CD4-positive, alpha-beta T cell treated with Interleukin-12 subunit alpha and Interleukin-12 subunit beta, for 1 hour (primary cell): Measurements from ENCODE around the gene SNTG2.

Experiments
- DNase-seq: peaks from one replicate; pipeline ENCODE4 v3.0.0-alpha.2; 2020

SNTG2 gene

GRCh38 chr2:1004398-1004797 lies 53.7 kb downstream of the SNTG2 start:
- no peak for DNase-seq

- no peak for DNase-seq
These were observed 59.8 kb downstream of the SNTG2 start for GRCh38 chr2:1010415-1010930.

- DNase-seq, result no peak
These were observed 60.4 kb downstream of the SNTG2 start for GRCh38 chr2:1011006-1011405.

- no peak for DNase-seq
These were observed 61.3 kb downstream of the SNTG2 start for GRCh38 chr2:1011985-1012384.

- no peak for DNase-seq
These were observed 64.2 kb downstream of the SNTG2 start for GRCh38 chr2:1014802-1015201.

GRCh38 chr2:1016500-1016899 lies 65.9 kb downstream of the SNTG2 start:
- no peak for DNase-seq

GRCh38 chr2:1017827-1018226 lies 67.2 kb downstream of the SNTG2 start:
- no peak for DNase-seq

- DNase-seq, result no peak
These were observed 69.6 kb downstream of the SNTG2 start for GRCh38 chr2:1020206-1020605.

GRCh38 chr2:1022178-1022577 lies 71.5 kb downstream of the SNTG2 start:
- no peak for DNase-seq

- DNase-seq, result no peak
These were observed 74.3 kb downstream of the SNTG2 start for GRCh38 chr2:1024981-1025380.

GRCh38 chr2:1026141-1026540 lies 75.5 kb downstream of the SNTG2 start:
- DNase-seq, result no peak

GRCh38 chr2:1028831-1029230 lies 78.2 kb downstream of the SNTG2 start:
- DNase-seq, result no peak

- DNase-seq, result no peak
These were observed 81.4 kb downstream of the SNTG2 start for GRCh38 chr2:1032030-1032429.

GRCh38 chr2:1033069-1033468 lies 82.4 kb downstream of the SNTG2 start:
- no peak for DNase-seq

- no peak for DNase-seq
These were observed 86.4 kb downstream of the SNTG2 start for GRCh38 chr2:1037066-1037465.

GRCh38 chr2:1039549-1039948 lies 88.9 kb downstream of the SNTG2 start:
- no peak for DNase-seq

- no peak for DNase-seq
These were observed 90.6 kb downstream of the SNTG2 start for GRCh38 chr2:1041012-1041805.

GRCh38 chr2:1045109-1045508 lies 94.5 kb downstream of the SNTG2 start:
- DNase-seq, result no peak

GRCh38 chr2:1046067-1046466 lies 95.4 kb downstream of the SNTG2 start:
- DNase-seq, result no peak

GRCh38 chr2:1047485-1047884 lies 96.8 kb downstream of the SNTG2 start:
- DNase-seq, result no peak

- no peak for DNase-seq
These were observed 99.0 kb downstream of the SNTG2 start for GRCh38 chr2:1049691-1050090.

GRCh38 chr2:1051075-1051474 lies 100.4 kb downstream of the SNTG2 start:
- no peak for DNase-seq

GRCh38 chr2:1052771-1053191 lies 102.1 kb downstream of the SNTG2 start:
- DNase-seq, result no peak

GRCh38 chr2:1053786-1054185 lies 103.1 kb downstream of the SNTG2 start:
- no peak for DNase-seq

- no peak for DNase-seq
These were observed 103.8 kb downstream of the SNTG2 start for GRCh38 chr2:1054399-1054798.
